Hematopoietic multipotent progenitor cell (in vitro differentiated cells): ENCODE data around the gene SPTLC1. TPM values are rescaled to one million over a fixed set of nuclear protein-coding genes. Genes with fewer than 3 reads are reported as not detected.

ENCODE experiments used
- DNase-seq, 3 donors: peaks; one replicate each; pipeline ENCODE4 v3.0.0-alpha.2; 2011 to 2015; ENCODE audit warnings: low read depth in 2 of 3, low spot score in 2 of 3
- small RNA-seq: library from RNA; depleted of rRNA; stranded (forward); fragments of <200 nt; gene quantifications from one replicate; pipeline ENCODE3, GENCODE V24; 2012
- total RNA-seq: library from RNA; depleted of rRNA; stranded (reverse); fragments of >200 nt; gene quantifications from one replicate; pipeline ENCODE4 v1.2.3, GENCODE V29; 2012

Gene SPTLC1
- total RNA-seq, 1 donor, result 27.7 TPM

- no peak for DNase-seq
Observed at GRCh38 chr9:91991721-91992341, 123.4 kb downstream of the SPTLC1 start.

DNA sequence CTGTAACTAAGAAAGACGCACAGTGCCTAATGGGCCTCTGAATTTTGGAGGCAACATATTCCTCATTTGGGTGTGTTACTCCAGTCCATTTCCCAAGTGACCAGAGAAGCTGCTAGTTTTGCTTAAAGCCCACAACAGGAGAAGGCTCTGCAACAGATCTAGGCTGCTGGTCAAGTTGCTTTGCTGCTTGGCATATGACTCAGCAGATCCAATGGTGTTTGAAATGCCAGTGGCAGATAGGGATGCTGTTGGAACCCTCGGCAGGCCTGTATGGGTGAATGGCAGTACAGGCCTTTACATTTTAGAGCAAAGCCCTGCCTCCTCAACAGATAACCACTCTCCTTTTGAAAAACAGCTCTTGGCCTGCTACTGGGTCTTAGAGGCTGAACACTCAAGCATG is 129.0 kb downstream of the SPTLC1 start:
- DNase-seq, result no peak

DNA sequence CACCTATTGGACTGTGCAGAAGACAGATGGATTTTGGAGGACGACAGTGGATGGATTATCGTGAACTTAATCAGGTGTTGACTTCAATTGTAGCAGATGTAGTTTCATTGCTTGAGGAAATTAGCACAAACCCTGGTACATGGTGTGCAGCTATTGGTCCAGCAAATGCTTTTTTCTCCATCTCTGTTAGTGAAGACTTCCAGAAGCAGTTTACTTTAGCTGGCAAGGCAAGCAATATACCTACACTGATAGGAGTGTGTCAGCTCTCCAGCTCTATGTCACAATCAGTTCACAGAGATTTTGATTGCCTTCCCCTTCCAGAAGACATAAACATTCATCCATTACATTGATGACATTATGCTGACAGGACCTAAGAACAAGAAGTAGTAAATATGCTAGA is 129.5 kb downstream of the SPTLC1 start:
- DNase-seq, result no peak

Small RNA genes within 50 kb of the gene (small RNA-seq; reads per million reads assigned to genes)
- not detected for gene MTATP6P29
- gene MTND4LP7, result not detected

Other genes with a start within 250 kb of the SPTLC1 start
- 0.27 TPM for gene ROR2, start 165.2 kb downstream of the SPTLC1 start, total RNA-seq
- gene IARS1, start 178.3 kb upstream of the SPTLC1 start, total RNA-seq, result 73.2 TPM
- 11.3 TPM for gene NOL8, start 209.9 kb upstream of the SPTLC1 start, total RNA-seq
- 3.0 TPM for gene CENPP, start 210.5 kb upstream of the SPTLC1 start, total RNA-seq